CD14-positive monocyte (primary cell): Measurements from ENCODE around the gene LRP10. TPM values are rescaled to one million over a fixed set of nuclear protein-coding genes. Genes with fewer than 3 reads are reported as not detected.
A peak's percentile ranks its signal among the peaks of the same experiment; 100 is the strongest.
"Not testable (repeated sequence)": the region's sequence is repeated elsewhere in the genome, so short reads cannot be mapped to it uniquely, and the experiment has no call there.

Experiments used
- DNase-seq, 3 donors: peaks; one replicate each; pipeline ENCODE4 v3.0.0-alpha.2; 2011 to 2022
- H2AFZ ChIP-seq: 2 replicates; pipeline ENCODE4 v1.6.0; 2012; ENCODE audit warnings: mild to moderate bottlenecking, low read depth, low read length, inconsistent platforms; ENCODE audit not compliant: insufficient read depth, poor library complexity, severe bottlenecking
- H3K27ac ChIP-seq, 2 donors: 1 replicate in 1 of 2; 2 replicates in 1 of 2; pipeline ENCODE4 v1.5.1; 2012 to 2013; ENCODE audit warnings: low read length in 2 of 2, control low read depth in 1 of 2, inconsistent platforms in 1 of 2, low read depth in 1 of 2, mild to moderate bottlenecking in 1 of 2
- H3K27me3 ChIP-seq, 2 donors: one replicate each; pipeline versions ENCODE4 v1.6.0 to v1.6.1; 2011 to 2013; ENCODE audit warnings: low read length in 2 of 2; ENCODE audit not compliant: control insufficient read depth in 2 of 2, insufficient read depth in 2 of 2
- H3K36me3 ChIP-seq, 2 donors: replicated peaks in 1 of 2; 1 replicate in 1 of 2; 2 replicates in 1 of 2; pipeline versions ENCODE4 v1.5.1 to v1.6.1; 2012 to 2013; ENCODE audit warnings: low read length in 2 of 2, control low read depth in 1 of 2, inconsistent platforms in 1 of 2, mild to moderate bottlenecking in 1 of 2; ENCODE audit not compliant: insufficient read depth in 2 of 2, control insufficient read depth in 1 of 2
- H3K4me1 ChIP-seq, 2 donors: 1 replicate in 1 of 2; 2 replicates in 1 of 2; pipeline versions ENCODE4 v1.5.1 to v1.6.1; 2012 to 2013; ENCODE audit warnings: low read length in 2 of 2, control low read depth in 1 of 2, inconsistent platforms in 1 of 2, mild to moderate bottlenecking in 1 of 2, moderate library complexity in 1 of 2; ENCODE audit not compliant: insufficient read depth in 2 of 2, control insufficient read depth in 1 of 2
- H3K4me2 ChIP-seq: replicated peaks from 2 replicates; pipeline ENCODE3; 2012; ENCODE audit warnings: low read length, moderate library complexity, mild to moderate bottlenecking; ENCODE audit not compliant: poor library complexity, severe bottlenecking; ENCODE audit errors: extremely low read depth
- H3K4me3 ChIP-seq, 3 experiments: fragments of 200-600 bp in 1 of 3; sonication (generic) in 1 of 3; replicated peaks in 1 of 3; 1 replicate in 2 of 3; 2 replicates in 1 of 3; pipeline ENCODE4 v1.5.1; 2011 to 2013; ENCODE audit warnings: low read length in 3 of 3, mild to moderate bottlenecking in 3 of 3, control low read depth in 2 of 3, low read depth in 2 of 3, inconsistent platforms in 1 of 3, moderate library complexity in 1 of 3
- H3K79me2 ChIP-seq: 2 replicates; pipeline ENCODE4 v1.6.0; 2012; ENCODE audit warnings: mild to moderate bottlenecking, control low read depth, inconsistent platforms, low read length, moderate library complexity; ENCODE audit not compliant: insufficient read depth
- H3K9ac ChIP-seq: 2 replicates; pipeline ENCODE4 v1.6.0; 2017; ENCODE audit warnings: low read length, mild to moderate bottlenecking; ENCODE audit not compliant: insufficient read depth, poor library complexity, severe bottlenecking
- H3K9me3 ChIP-seq, 2 donors: replicated peaks in 1 of 2; 1 replicate in 1 of 2; 2 replicates in 1 of 2; pipeline versions ENCODE4 v1.5.1 to v1.6.1; 2012 to 2013; ENCODE audit warnings: low read length in 2 of 2, control low read depth in 1 of 2; ENCODE audit not compliant: control insufficient read depth in 1 of 2, insufficient read depth in 1 of 2
- H4K20me1 ChIP-seq: 2 replicates; pipeline ENCODE4 v1.6.0; 2012; ENCODE audit warnings: mild to moderate bottlenecking, low read length, control low read depth, moderate library complexity; ENCODE audit not compliant: insufficient read depth
- H3K27ac Mint-ChIP-seq, 7 donors: one replicate each; pipeline ENCODE4 v1.8.0; 2020; ENCODE audit warnings: mild to moderate bottlenecking in 7 of 7, mixed read lengths in 7 of 7, moderate library complexity in 6 of 7, inconsistent platforms in 2 of 7
- H3K27me3 Mint-ChIP-seq, 3 donors: one replicate each; pipeline ENCODE4 v1.8.0; 2021 to 2022; ENCODE audit warnings: low read depth in 3 of 3, mild to moderate bottlenecking in 3 of 3, mixed read lengths in 3 of 3, moderate library complexity in 3 of 3, inconsistent platforms in 1 of 3
- H3K36me3 Mint-ChIP-seq, 2 donors: one replicate each; pipeline ENCODE4 v1.8.0; 2020; ENCODE audit warnings: mixed read lengths in 2 of 2, inconsistent platforms in 1 of 2, mild to moderate bottlenecking in 1 of 2
- H3K4me1 Mint-ChIP-seq: one replicate; pipeline ENCODE4 v1.8.0; 2020; ENCODE audit warnings: mild to moderate bottlenecking, mixed read lengths
- H3K4me3 Mint-ChIP-seq, 2 donors: one replicate each; pipeline ENCODE4 v1.8.0; 2020; ENCODE audit warnings: mild to moderate bottlenecking in 2 of 2, mixed read lengths in 2 of 2, moderate library complexity in 1 of 2
- H3K9me3 Mint-ChIP-seq, 7 donors: one replicate each; pipeline ENCODE4 v1.8.0; 2020 to 2022; ENCODE audit warnings: mixed read lengths in 7 of 7, mild to moderate bottlenecking in 6 of 7, moderate library complexity in 6 of 7, inconsistent platforms in 2 of 7
- CTCF ChIP-seq: fragments of 200-600 bp; IDR thresholded peaks from one replicate; pipeline ENCODE4 v1.8.0; 2022; ENCODE audit warnings: antibody characterized with exemption, mild to moderate bottlenecking
- WGBS: methylation state at CpG from one replicate; pipeline ENCODE4 v1.1.5; 2013; ENCODE audit warnings: missing lambda C conversion rate; ENCODE audit not compliant: insufficient coverage; 5-methylcytosine and 5-hydroxymethylcytosine counted together
- intact Hi-C, 2 donors: fragments of 100-400 bp; cut with micrococcal nuclease; formaldehyde crosslinking; loops; one replicate each; pipeline versions ENCODE4 v1.15.0 to v1.15.1; 2023
- polyA plus RNA-seq, 3 donors: library from polyadenylated mRNA; depleted of rRNA in 1 of 3; unstranded in 2 of 3; stranded (reverse) in 1 of 3; fragments of 300-500 nt in 2 of 3; fragments of >200 nt in 1 of 3; fragmentation: Illumina TruSeq in 2 of 3; gene quantifications; 1 replicate in 2 of 3; 2 replicates in 1 of 3; pipeline ENCODE4 v1.2.3, GENCODE V29; 2012 to 2021

Gene LRP10
- polyA plus RNA-seq, 3 donors = 39.0 to 65.1 (median 51.5) TPM

DNA sequence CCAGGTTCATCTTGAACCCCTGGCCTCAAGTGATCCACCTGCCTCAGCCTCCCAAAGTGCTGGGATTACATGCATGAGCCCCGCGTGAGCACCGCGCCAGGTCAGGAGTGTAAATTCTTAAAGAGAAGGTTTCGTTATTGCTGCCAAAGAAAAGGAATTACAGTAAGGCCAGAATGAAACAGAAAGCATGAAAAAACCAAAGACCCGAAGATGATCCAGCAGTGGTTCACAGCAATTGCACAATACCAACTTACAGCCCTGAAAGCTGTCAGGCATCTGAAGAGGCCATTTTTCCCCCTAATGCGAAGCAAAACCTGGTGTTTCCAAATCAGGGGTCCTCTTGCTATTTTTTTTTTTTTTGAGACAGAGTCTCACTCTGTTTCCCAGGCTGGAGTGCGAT is 37.1 kb downstream of the LRP10 start:
- no peak for TF ChIP-seq CTCF
- Histone ChIP-seq H2AFZ (peak overlapping the region; percentile 62), H3K36me3 (peaks cover 68 to 80% of the 10 kb centered on the region in 2 donors), H3K27me3 (no peaks in the 10 kb centered on the region), H3K27ac (peak overlapping the region; percentile 82 to 86), H3K79me2 (peaks cover 73% of the 10 kb centered on the region), H3K4me2 (peak overlapping the region; percentile 59), H3K9me3 (no peaks in the 10 kb centered on the region), H3K9ac (peak overlapping the region; percentile 43), H3K4me3 (peak overlapping the region in 2 of 3 experiments; percentile 29 to 62), H4K20me1 (peaks cover 3% of the 10 kb centered on the region), H3K4me1 (peaks cover 21 to 22% of the 10 kb centered on the region in 2 donors)
- WGBS = 0% methylated on average over 7 of the region's 8 CpGs
- Mint-ChIP-seq H3K27me3 (no peaks in the 10 kb centered on the region), H3K9me3 (no peaks in the 10 kb centered on the region), H3K27ac (peak overlapping the region; percentile 86 to 96 (median 93)), H3K4me1 (peaks cover 22% of the 10 kb centered on the region), H3K36me3 (peaks cover 59 to 85% of the 10 kb centered on the region in 2 donors), H3K4me3 (peak overlapping the region; percentile 78 to 89)
- intact Hi-C loops = no loop called here
- peak; percentile 54 to 74 (median 72) for DNase-seq

DNA sequence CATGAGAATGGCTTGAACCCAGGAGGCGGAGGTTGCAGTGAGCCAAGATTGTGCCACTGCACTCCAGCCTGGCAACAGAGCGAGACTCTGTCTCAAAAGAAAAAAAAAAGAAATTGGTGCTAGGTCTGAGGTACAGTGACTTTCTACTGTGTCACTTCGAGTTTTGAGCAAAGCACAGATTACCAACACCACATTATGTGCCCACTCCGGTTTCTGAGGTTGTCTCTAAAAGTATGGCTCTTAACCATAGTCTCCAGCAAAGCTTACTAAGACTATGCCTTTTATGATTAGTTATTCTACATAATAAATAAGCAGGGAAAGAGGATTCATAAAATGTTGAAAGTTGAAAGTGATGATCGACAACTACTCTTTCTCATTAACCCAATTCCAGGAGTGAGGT is 39.4 kb downstream of the LRP10 start:
- Mint-ChIP-seq H3K27me3 (no peaks in the 10 kb centered on the region), H3K9me3 (no peaks in the 10 kb centered on the region), H3K27ac (peak overlapping the region in 2 of 7 donors; percentile 75 to 82), H3K4me1 (peaks cover 39% of the 10 kb centered on the region), H3K36me3 (peaks cover 36 to 66% of the 10 kb centered on the region in 2 donors), H3K4me3 (no peak overlapping the region)
- H3K36me3 ChIP-seq = peaks cover 45 to 57% of the 10 kb centered on the region in 2 donors
- DNase-seq = no peak
- intact Hi-C loops = no loop called here
- H3K27me3 ChIP-seq = no peaks in the 10 kb centered on the region
- WGBS = no CpG with 5 or more reads among the region's 5 CpGs
- no peak overlapping the region for H3K9ac ChIP-seq
- no peak overlapping the region for H2AFZ ChIP-seq
- H3K9me3 ChIP-seq = no peaks in the 10 kb centered on the region
- peaks cover 39 to 45% of the 10 kb centered on the region in 2 donors for H3K4me1 ChIP-seq
- peaks cover 84% of the 10 kb centered on the region for H3K79me2 ChIP-seq
- no peak for TF ChIP-seq CTCF
- no peak overlapping the region for H3K4me2 ChIP-seq
- H3K27ac ChIP-seq = peak overlapping the region in 1 of 2 donors; percentile 28
- H4K20me1 ChIP-seq = no peaks in the 10 kb centered on the region
- no peak overlapping the region for H3K4me3 ChIP-seq

- not testable (repeated sequence) for H2AFZ ChIP-seq, H3K9ac ChIP-seq, H4K20me1 ChIP-seq, H3K9me3 Mint-ChIP-seq, H3K9me3 ChIP-seq, H3K27me3 ChIP-seq, H3K4me3 Mint-ChIP-seq, H3K27me3 Mint-ChIP-seq
- Histone ChIP-seq H3K27ac (peak overlapping the region; percentile 77 to 99), H3K4me2 (peak overlapping the region; percentile 34), H3K79me2 (peaks cover 84% of the 10 kb centered on the region), H3K4me3 (peak overlapping the region in 1 of 3 experiments; percentile 36), H3K4me1 (peaks cover 48 to 53% of the 10 kb centered on the region in 2 donors), H3K36me3 (peaks cover 16 to 25% of the 10 kb centered on the region in 2 donors)
- peak; percentile 21 to 71 (median 59) for DNase-seq
- Mint-ChIP-seq H3K36me3 (peaks cover 26 to 50% of the 10 kb centered on the region in 2 donors), H3K4me1 (peaks cover 48% of the 10 kb centered on the region), H3K27ac (peak overlapping the region; percentile 90 to 100 (median 100))
- intact Hi-C loops = loop anchor here in 1 of 2 donors (5.0 kb wide), 1 partner anchor 43 kb away; the partner anchor contains the start of gene LRP10
- no CpG with 5 or more reads among the region's 4 CpGs for WGBS
Observed at GRCh38 chr14:22914836-22915235, 43.3 kb downstream of the LRP10 start.
